GM18519 (cell line): ENCODE results near the gene NRSN1.

Source experiments
- ATAC-seq: cut with Tn5 transposase; IDR thresholded peaks from one replicate; pipeline ENCODE4 v1.9.1; 2021; ENCODE audit warnings: mild to moderate bottlenecking, moderate library complexity; ENCODE audit not compliant: unreplicated experiment, low FRiP score

NRSN1 gene

GRCh38 chr6:24125980-24126379 lies at the start of gene NRSN1:
TSS of gene NRSN1 (plus strand) at chr6:24126215. CDS start at chr6:24134328, 8,113 bp downstream.
- no peak for ATAC-seq

GRCh38 chr6:24078200-24078599 lies 47.8 kb upstream of the NRSN1 start:
- no peak for ATAC-seq

- no peak for ATAC-seq
Observed at GRCh38 chr6:24079076-24079475, 46.9 kb upstream of the NRSN1 start.

GRCh38 chr6:24080711-24081110 lies 45.3 kb upstream of the NRSN1 start:
- ATAC-seq: no peak

- ATAC-seq: no peak
Observed at GRCh38 chr6:24089736-24090135, 36.3 kb upstream of the NRSN1 start.

GRCh38 chr6:24092407-24092806 lies 33.6 kb upstream of the NRSN1 start:
- no peak for ATAC-seq

- no peak for ATAC-seq
Observed at GRCh38 chr6:24093381-24093780, 32.6 kb upstream of the NRSN1 start.

- no peak for ATAC-seq
Observed at GRCh38 chr6:24099181-24099580, 26.8 kb upstream of the NRSN1 start.

- no peak for ATAC-seq
Observed at GRCh38 chr6:24100024-24100769, 25.8 kb upstream of the NRSN1 start.

GRCh38 chr6:24100770-24101155 lies 25.3 kb upstream of the NRSN1 start:
- ATAC-seq: no peak

- no peak for ATAC-seq
Observed at GRCh38 chr6:24105191-24105590, 20.8 kb upstream of the NRSN1 start.

GRCh38 chr6:24106291-24106690 lies 19.7 kb upstream of the NRSN1 start:
- no peak for ATAC-seq

- no peak for ATAC-seq
Observed at GRCh38 chr6:24107294-24107693, 18.7 kb upstream of the NRSN1 start.

GRCh38 chr6:24108056-24108455 lies 18.0 kb upstream of the NRSN1 start:
- no peak for ATAC-seq

- no peak for ATAC-seq
Observed at GRCh38 chr6:24110417-24110816, 15.6 kb upstream of the NRSN1 start.

GRCh38 chr6:24113891-24114290 lies 12.1 kb upstream of the NRSN1 start:
- ATAC-seq: no peak

- ATAC-seq: no peak
Observed at GRCh38 chr6:24117021-24117420, 9.0 kb upstream of the NRSN1 start.

GRCh38 chr6:24122139-24122538 lies 3.9 kb upstream of the NRSN1 start:
- ATAC-seq: no peak

- ATAC-seq: peak; percentile 46
Observed at GRCh38 chr6:24126586-24127192, 674 bp downstream of the NRSN1 start.

- no peak for ATAC-seq
Observed at GRCh38 chr6:24127316-24127715, 1.3 kb downstream of the NRSN1 start.

GRCh38 chr6:24131751-24132150 lies 5.7 kb downstream of the NRSN1 start:
- ATAC-seq: no peak

- ATAC-seq: no peak
Observed at GRCh38 chr6:24139080-24139479, 13.1 kb downstream of the NRSN1 start.
